ENCODE measurements around the gene SNX6.
A peak's percentile ranks its signal among the peaks of the same experiment; 100 is the strongest.

The SNX6 gene

GRCh38 chr14:34616360-34616759, 13.6 kb downstream of the SNX6 start:
- no peak for DNase-seq (ENCODE audit: insufficient read length, low spot score)
- TF ChIP-seq SPI1 (IDR thresholded peaks at IDR 0.05; ENCODE audit: low read depth, low read length), result no peak
- TF ChIP-seq POLR2A (IDR thresholded peaks at IDR 0.05; ENCODE audit: low read depth, low read length), result no peak
- TF ChIP-seq POLR2AphosphoS5 (IDR thresholded peaks at IDR 0.05; ENCODE audit: low read depth, low read length), result no peak
- FAIRE-seq, result no peak

GRCh38 chr14:34615507-34615906, 14.4 kb downstream of the SNX6 start:
- FAIRE-seq, result no peak
- DNase-seq (ENCODE audit: insufficient read length, low spot score), result no peak
- TF ChIP-seq PAX5 (IDR thresholded peaks at IDR 0.05; ENCODE audit: insufficient read depth, low read length, severe bottlenecking), result no peak
- TF ChIP-seq POLR2A (IDR thresholded peaks at IDR 0.05; ENCODE audit: low read depth, low read length), result no peak
- TF ChIP-seq TAF1 (IDR thresholded peaks at IDR 0.05; ENCODE audit: low read depth, low read length), result no peak
- TF ChIP-seq POU2F2 (IDR thresholded peaks at IDR 0.05; ENCODE audit: low read depth, low read length), result no peak
- no peak for TF ChIP-seq SPI1 (IDR thresholded peaks at IDR 0.05; ENCODE audit: low read depth, low read length)
- TF ChIP-seq POLR2AphosphoS5 (IDR thresholded peaks at IDR 0.05; ENCODE audit: low read depth, low read length), result no peak

GRCh38 chr14:34614638-34615037, 15.3 kb downstream of the SNX6 start:
- FAIRE-seq (no peak), DNase-seq (ENCODE audit: insufficient read length, low spot score) (no peak)
- TF ChIP-seq POLR2AphosphoS5 (IDR thresholded peaks at IDR 0.05; ENCODE audit: low read depth, low read length), result no peak
- TF ChIP-seq POU2F2 (IDR thresholded peaks at IDR 0.05; ENCODE audit: low read depth, low read length), result no peak
- TF ChIP-seq TAF1 (IDR thresholded peaks at IDR 0.05; ENCODE audit: low read depth, low read length), result no peak
- no peak for TF ChIP-seq SPI1 (IDR thresholded peaks at IDR 0.05; ENCODE audit: low read depth, low read length)
- no peak for TF ChIP-seq POLR2A (IDR thresholded peaks at IDR 0.05; ENCODE audit: low read depth, low read length)
- no peak for TF ChIP-seq PAX5 (IDR thresholded peaks at IDR 0.05; ENCODE audit: insufficient read depth, low read length, severe bottlenecking)

- FAIRE-seq, result no peak
Observed at GRCh38 chr14:34610101-34610500, 19.8 kb downstream of the SNX6 start.

GRCh38 chr14:34605461-34605860, 24.5 kb downstream of the SNX6 start:
- DNase-seq (ENCODE audit: insufficient read length, low spot score) (no peak), FAIRE-seq (no peak)
- TF ChIP-seq PAX5 (IDR thresholded peaks at IDR 0.05; ENCODE audit: insufficient read depth, low read length, severe bottlenecking) (no peak), POLR2AphosphoS5 (IDR thresholded peaks at IDR 0.05; ENCODE audit: low read depth, low read length) (no peak), TAF1 (IDR thresholded peaks at IDR 0.05; ENCODE audit: low read depth, low read length) (no peak), SPI1 (IDR thresholded peaks at IDR 0.05; ENCODE audit: low read depth, low read length) (0 out of 2 replicates have a peak, but pooled peaks have one; percentile 6), POU2F2 (IDR thresholded peaks at IDR 0.05; ENCODE audit: low read depth, low read length) (no peak), POLR2A (IDR thresholded peaks at IDR 0.05; ENCODE audit: low read depth, low read length) (no peak)

More at GRCh38 chr14:34610101-34610500, 19.8 kb downstream of the SNX6 start:
- TF ChIP-seq SPI1 (IDR thresholded peaks at IDR 0.05; ENCODE audit: low read depth, low read length) (no peak), PAX5 (IDR thresholded peaks at IDR 0.05; ENCODE audit: insufficient read depth, low read length, severe bottlenecking) (no peak), POLR2AphosphoS5 (IDR thresholded peaks at IDR 0.05; ENCODE audit: low read depth, low read length) (no peak), POLR2A (IDR thresholded peaks at IDR 0.05; ENCODE audit: low read depth, low read length) (no peak), POU2F2 (IDR thresholded peaks at IDR 0.05; ENCODE audit: low read depth, low read length) (no peak), TAF1 (IDR thresholded peaks at IDR 0.05; ENCODE audit: low read depth, low read length) (no peak)
- no peak for DNase-seq (ENCODE audit: insufficient read length, low spot score)

- DNase-seq (ENCODE audit: insufficient read length, low spot score) (no peak), FAIRE-seq (no peak)
- TF ChIP-seq PAX5 (IDR thresholded peaks at IDR 0.05; ENCODE audit: insufficient read depth, low read length, severe bottlenecking), result no peak
- TF ChIP-seq POLR2A (IDR thresholded peaks at IDR 0.05; ENCODE audit: low read depth, low read length), result no peak
- TF ChIP-seq TAF1 (IDR thresholded peaks at IDR 0.05; ENCODE audit: low read depth, low read length), result no peak
- TF ChIP-seq SPI1 (IDR thresholded peaks at IDR 0.05; ENCODE audit: low read depth, low read length), result no peak
- no peak for TF ChIP-seq POLR2AphosphoS5 (IDR thresholded peaks at IDR 0.05; ENCODE audit: low read depth, low read length)
- TF ChIP-seq POU2F2 (IDR thresholded peaks at IDR 0.05; ENCODE audit: low read depth, low read length), result no peak
Observed at GRCh38 chr14:34604995-34605394, 25.0 kb downstream of the SNX6 start.

GRCh38 chr14:34596891-34597290, 33.1 kb downstream of the SNX6 start:
- no peak for DNase-seq (ENCODE audit: insufficient read length, low spot score)
- no peak for FAIRE-seq
- TF ChIP-seq PAX5 (IDR thresholded peaks at IDR 0.05; ENCODE audit: insufficient read depth, low read length, severe bottlenecking), result no peak
- TF ChIP-seq SPI1 (IDR thresholded peaks at IDR 0.05; ENCODE audit: low read depth, low read length), result no peak
- no peak for TF ChIP-seq POU2F2 (IDR thresholded peaks at IDR 0.05; ENCODE audit: low read depth, low read length)
- no peak for TF ChIP-seq POLR2AphosphoS5 (IDR thresholded peaks at IDR 0.05; ENCODE audit: low read depth, low read length)
- no peak for TF ChIP-seq TAF1 (IDR thresholded peaks at IDR 0.05; ENCODE audit: low read depth, low read length)
- TF ChIP-seq POLR2A (IDR thresholded peaks at IDR 0.05; ENCODE audit: low read depth, low read length), result no peak

- FAIRE-seq (no peak), DNase-seq (ENCODE audit: insufficient read length, low spot score) (no peak)
- no peak for TF ChIP-seq POU2F2 (IDR thresholded peaks at IDR 0.05; ENCODE audit: low read depth, low read length)
- no peak for TF ChIP-seq POLR2AphosphoS5 (IDR thresholded peaks at IDR 0.05; ENCODE audit: low read depth, low read length)
- no peak for TF ChIP-seq TAF1 (IDR thresholded peaks at IDR 0.05; ENCODE audit: low read depth, low read length)
- no peak for TF ChIP-seq SPI1 (IDR thresholded peaks at IDR 0.05; ENCODE audit: low read depth, low read length)
- no peak for TF ChIP-seq POLR2A (IDR thresholded peaks at IDR 0.05; ENCODE audit: low read depth, low read length)
- TF ChIP-seq PAX5 (IDR thresholded peaks at IDR 0.05; ENCODE audit: insufficient read depth, low read length, severe bottlenecking), result no peak
Observed at GRCh38 chr14:34593740-34594375, 36.1 kb downstream of the SNX6 start.

GRCh38 chr14:34592623-34593022, 37.3 kb downstream of the SNX6 start:
- DNase-seq (ENCODE audit: insufficient read length, low spot score), result no peak
- no peak for TF ChIP-seq SPI1 (IDR thresholded peaks at IDR 0.05; ENCODE audit: low read depth, low read length)
- no peak for TF ChIP-seq POLR2AphosphoS5 (IDR thresholded peaks at IDR 0.05; ENCODE audit: low read depth, low read length)
- no peak for TF ChIP-seq POU2F2 (IDR thresholded peaks at IDR 0.05; ENCODE audit: low read depth, low read length)
- no peak for TF ChIP-seq TAF1 (IDR thresholded peaks at IDR 0.05; ENCODE audit: low read depth, low read length)
- no peak for TF ChIP-seq PAX5 (IDR thresholded peaks at IDR 0.05; ENCODE audit: insufficient read depth, low read length, severe bottlenecking)
- TF ChIP-seq POLR2A (IDR thresholded peaks at IDR 0.05; ENCODE audit: low read depth, low read length), result no peak
- FAIRE-seq, result no peak

- no peak for TF ChIP-seq SPI1 (IDR thresholded peaks at IDR 0.05; ENCODE audit: low read depth, low read length)
- TF ChIP-seq PAX5 (IDR thresholded peaks at IDR 0.05; ENCODE audit: insufficient read depth, low read length, severe bottlenecking), result no peak
- no peak for TF ChIP-seq POU2F2 (IDR thresholded peaks at IDR 0.05; ENCODE audit: low read depth, low read length)
- no peak for TF ChIP-seq TAF1 (IDR thresholded peaks at IDR 0.05; ENCODE audit: low read depth, low read length)
- no peak for TF ChIP-seq POLR2A (IDR thresholded peaks at IDR 0.05; ENCODE audit: low read depth, low read length)
- no peak for TF ChIP-seq POLR2AphosphoS5 (IDR thresholded peaks at IDR 0.05; ENCODE audit: low read depth, low read length)
- DNase-seq (ENCODE audit: insufficient read length, low spot score), result no peak
- FAIRE-seq, result no peak
Observed at GRCh38 chr14:34583525-34583924, 46.4 kb downstream of the SNX6 start.
